ENCODE results near the gene TBC1D5.
"Not testable (repeated sequence)": the region's sequence is repeated elsewhere in the genome, so short reads cannot be mapped to it uniquely, and the experiment has no call there.

DNA sequence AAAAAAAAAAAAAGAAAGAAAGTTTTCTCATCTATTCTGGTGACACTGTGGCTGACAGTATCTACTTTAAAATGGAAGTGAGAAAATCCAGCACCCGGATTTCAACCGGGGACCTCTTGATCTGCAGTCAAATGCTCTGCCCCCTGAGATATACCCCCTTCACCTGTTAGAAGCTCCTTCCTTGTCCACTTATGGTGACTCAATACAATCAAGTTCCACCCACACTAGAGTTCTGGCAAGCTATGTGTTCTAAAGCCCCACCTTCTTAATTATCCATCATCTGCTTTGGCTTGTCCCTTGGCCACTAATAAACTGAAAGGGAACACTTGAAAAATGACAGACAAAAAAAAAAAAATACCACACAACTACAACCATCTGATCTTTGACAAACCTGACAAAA, 42.6 kb downstream of the TBC1D5 start:
- not testable (repeated sequence) for TF ChIP-seq EZH2 (IDR thresholded peaks at IDR 0.05); POLR2AphosphoS5 (IDR thresholded peaks at IDR 0.05; ENCODE audit: borderline replicate concordance, low read depth, low read length); FOXP2 (optimal IDR thresholded peaks at IDR 0.05; ENCODE audit: control extremely low read depth, extremely low read length, insufficient read depth)
